ENCODE measurements around the gene ITGAD.

Gene ITGAD

GRCh38 chr16:31465788-31466370, 72.7 kb downstream of the ITGAD start:
- DNase-seq: no peak
- no peaks in the 10 kb centered on the region for H3K9me3 Mint-ChIP-seq
- no peak overlapping the region for H3K4me3 Mint-ChIP-seq
- H3K4me1 Mint-ChIP-seq: peaks cover 23% of the 10 kb centered on the region
- H3K27ac Mint-ChIP-seq: no peak overlapping the region
- peaks cover 6% of the 10 kb centered on the region for H3K27me3 Mint-ChIP-seq
- no peak for ATAC-seq

GRCh38 chr16:31466381-31466841, 73.3 kb downstream of the ITGAD start:
- Mint-ChIP-seq H3K4me1 (peaks cover 22% of the 10 kb centered on the region), H3K9me3 (no peaks in the 10 kb centered on the region), H3K27ac (no peak overlapping the region), H3K4me3 (no peak overlapping the region), H3K27me3 (peaks cover 12% of the 10 kb centered on the region)
- DNase-seq: no peak
- ATAC-seq: peak; percentile 25

- Mint-ChIP-seq H3K9me3 (no peaks in the 10 kb centered on the region), H3K27me3 (peaks cover 20% of the 10 kb centered on the region), H3K27ac (peak overlapping the region in 1 of 2 donors; percentile 53), H3K4me1 (peaks cover 24% of the 10 kb centered on the region), H3K4me3 (no peak overlapping the region)
- ATAC-seq: peak; percentile 33
- DNase-seq: no peak
Measured at GRCh38 chr16:31467151-31467773, 74.1 kb downstream of the ITGAD start.

GRCh38 chr16:31467858-31468257, 74.7 kb downstream of the ITGAD start:
- Mint-ChIP-seq H3K9me3 (no peaks in the 10 kb centered on the region), H3K27ac (no peak overlapping the region), H3K4me1 (peaks cover 29% of the 10 kb centered on the region), H3K27me3 (peaks cover 26% of the 10 kb centered on the region), H3K4me3 (no peak overlapping the region)
- no peak for ATAC-seq
- no peak for DNase-seq

GRCh38 chr16:31470615-31471014, 77.5 kb downstream of the ITGAD start:
- DNase-seq (no peak), ATAC-seq (no peak)
- Mint-ChIP-seq H3K4me1 (peaks cover 24% of the 10 kb centered on the region), H3K27me3 (peaks cover 44% of the 10 kb centered on the region), H3K9me3 (no peaks in the 10 kb centered on the region), H3K4me3 (no peak overlapping the region), H3K27ac (no peak overlapping the region)

DNA sequence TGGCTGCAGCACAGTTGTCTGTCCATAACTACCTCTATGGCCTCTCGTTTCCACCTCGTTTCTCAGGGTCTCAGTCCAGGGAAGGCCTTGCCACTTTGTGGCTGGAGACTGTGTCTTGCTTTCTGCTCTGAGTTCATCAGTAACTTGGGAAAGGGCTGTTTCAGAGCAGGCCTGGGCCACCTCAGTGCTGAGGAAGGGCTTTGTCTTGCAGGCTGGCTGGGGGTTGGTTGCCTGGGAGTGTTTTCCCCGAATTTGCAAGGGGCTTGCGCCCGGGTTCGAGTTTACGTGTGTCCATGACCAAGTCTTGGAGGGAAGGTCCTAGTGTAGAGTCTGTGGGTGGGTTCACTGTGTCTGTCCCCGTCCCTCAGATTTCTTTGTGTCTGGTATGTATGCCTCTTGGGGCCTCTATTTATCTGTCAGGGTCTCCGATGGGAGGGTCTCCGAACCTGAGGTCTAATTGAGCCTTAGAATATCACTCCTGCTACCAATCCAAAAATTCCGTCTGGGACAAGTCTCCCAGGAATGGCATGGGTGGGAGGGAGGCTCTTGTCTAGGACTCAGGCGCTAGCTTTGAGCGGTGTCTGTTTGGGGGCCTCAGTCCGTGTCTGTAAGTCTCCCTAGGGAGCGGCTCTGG, 78.2 kb downstream of the ITGAD start:
- H3K27me3 Mint-ChIP-seq: peaks cover 49% of the 10 kb centered on the region
- no peak for DNase-seq
- peak overlapping the region in 1 of 2 donors; percentile 41 for H3K4me3 Mint-ChIP-seq
- ATAC-seq: no peak
- no peaks in the 10 kb centered on the region for H3K9me3 Mint-ChIP-seq
- no peak overlapping the region for H3K27ac Mint-ChIP-seq
- H3K4me1 Mint-ChIP-seq: peaks cover 31% of the 10 kb centered on the region

DNA sequence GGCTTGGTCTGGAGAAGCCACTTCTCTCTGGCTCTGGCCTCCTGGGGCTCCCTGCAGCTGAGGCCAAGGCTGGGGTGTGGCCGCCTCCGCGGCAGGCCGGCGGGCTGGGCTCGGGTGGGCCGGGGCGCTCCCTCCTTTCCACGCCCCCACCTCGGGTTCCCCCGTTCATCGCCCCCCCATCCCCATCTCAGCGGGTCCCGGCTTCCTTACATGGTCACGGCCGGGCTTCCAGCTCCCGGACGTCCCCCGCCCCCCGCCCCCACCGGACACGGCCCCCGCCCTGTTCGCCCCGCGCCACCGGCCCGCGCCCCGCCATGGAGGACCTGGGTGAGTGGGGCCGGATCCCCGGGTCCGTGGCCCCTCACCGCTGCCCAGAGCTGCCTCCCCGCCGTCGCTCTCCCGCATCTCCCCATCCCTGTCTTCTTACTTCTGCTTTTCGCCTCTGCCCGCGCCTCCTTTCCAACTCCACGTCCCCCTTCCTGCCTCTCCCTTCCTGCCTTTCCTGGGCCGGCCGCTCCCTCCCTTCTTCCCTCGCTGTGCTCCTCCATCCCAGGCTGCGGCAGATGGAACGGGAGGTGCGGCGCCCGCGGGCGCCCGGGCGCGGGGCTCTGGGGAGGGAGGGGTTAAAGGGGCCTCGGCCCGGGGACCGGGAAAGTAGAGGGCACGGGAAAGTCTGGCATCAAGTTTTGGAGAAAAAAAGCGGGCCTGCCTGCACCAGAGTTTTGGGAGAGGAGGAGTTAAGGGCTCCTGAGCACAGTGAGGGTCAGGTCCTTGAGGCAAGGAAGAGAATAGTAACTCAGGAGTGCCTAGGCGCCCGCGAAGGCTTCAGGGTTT, 79.0 kb downstream of the ITGAD start, which contains the start of gene TGFB1I1:
Gene TGFB1I1 (plus strand): TSS at position 278 of the 834 bp plus-strand sequence. CDS start 37 bp downstream, at position 315.
- Mint-ChIP-seq H3K4me3 (peak within 1 kb of the TSS; percentile 80 to 82), H3K4me1 (peaks cover 31% of the 10 kb centered on the region), H3K27ac (peak within 1 kb of the TSS in 1 of 2 donors; percentile 64), H3K27me3 (peaks cover 54% of the 10 kb centered on the region), H3K9me3 (no peaks in the 10 kb centered on the region)
- no peak for DNase-seq
- no peak for ATAC-seq

DNA sequence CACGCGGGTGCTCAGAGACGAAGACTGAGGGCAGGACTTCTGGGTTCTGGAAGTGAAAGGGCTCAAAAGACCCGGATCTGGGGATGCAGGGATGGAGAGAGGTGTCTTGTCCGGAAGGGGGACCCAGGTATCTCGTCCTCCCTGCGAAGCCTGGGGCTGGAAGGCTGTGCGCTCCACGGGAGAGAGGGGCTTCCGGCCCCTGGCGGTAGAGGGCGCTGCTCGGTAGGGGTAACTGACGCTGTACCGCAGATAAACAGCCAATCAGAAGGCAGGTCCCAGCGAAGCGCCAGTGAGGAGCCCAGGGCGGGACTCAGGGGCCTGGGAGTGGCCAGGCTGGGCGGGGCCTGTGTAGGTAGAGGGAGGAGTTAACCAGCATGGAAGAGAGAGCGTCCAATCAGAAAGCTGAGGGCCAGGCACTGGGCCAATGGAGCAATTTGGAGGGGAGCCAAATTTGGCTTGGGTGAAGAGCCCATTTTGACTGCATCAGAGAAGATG, 79.6 kb downstream of the ITGAD start:
- Mint-ChIP-seq H3K4me3 (peak overlapping the region; percentile 80 to 82), H3K4me1 (peaks cover 34% of the 10 kb centered on the region)

GRCh38 chr16:31473264-31473984, 80.3 kb downstream of the ITGAD start:
- ATAC-seq: no peak
- peaks cover 54% of the 10 kb centered on the region for H3K27me3 Mint-ChIP-seq
- H3K27ac Mint-ChIP-seq: no peak overlapping the region
- no peaks in the 10 kb centered on the region for H3K9me3 Mint-ChIP-seq
- DNase-seq: no peak
- H3K4me3 Mint-ChIP-seq: peak overlapping the region in 1 of 2 donors; percentile 2
- H3K4me1 Mint-ChIP-seq: peaks cover 40% of the 10 kb centered on the region

More for the DNA sequence above, 79.6 kb downstream of the ITGAD start:
- Mint-ChIP-seq H3K27me3 (peaks cover 54% of the 10 kb centered on the region), H3K27ac (peak overlapping the region in 1 of 2 donors; percentile 64), H3K9me3 (no peaks in the 10 kb centered on the region)
- DNase-seq: peak; percentile 34 to 60
- peak; percentile 32 for ATAC-seq

DNA sequence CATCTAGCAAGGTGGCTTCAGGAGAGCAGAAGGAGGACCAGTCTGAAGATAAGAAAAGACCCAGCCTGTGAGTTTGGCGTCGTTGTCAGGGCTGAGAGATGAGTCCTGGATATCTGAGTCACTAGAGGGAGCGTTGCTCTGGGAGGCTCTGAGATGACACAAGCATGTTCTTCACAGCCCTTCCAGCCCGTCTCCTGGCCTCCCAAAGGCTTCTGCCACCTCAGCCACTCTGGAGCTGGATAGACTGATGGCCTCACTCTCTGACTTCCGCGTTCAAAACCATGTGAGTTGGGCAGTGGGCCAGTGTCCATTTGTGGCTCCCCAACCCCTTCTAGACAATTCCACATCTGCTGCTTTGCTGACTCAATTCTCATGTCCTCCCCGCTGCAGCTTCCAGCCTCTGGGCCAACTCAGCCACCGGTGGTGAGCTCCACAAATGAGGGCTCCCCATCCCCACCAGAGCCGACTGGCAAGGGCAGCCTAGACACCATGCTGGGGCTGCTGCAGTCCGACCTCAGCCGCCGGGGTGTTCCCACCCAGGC, 81.1 kb downstream of the ITGAD start:
- H3K4me1 Mint-ChIP-seq: peaks cover 40% of the 10 kb centered on the region
- ATAC-seq: no peak

DNA sequence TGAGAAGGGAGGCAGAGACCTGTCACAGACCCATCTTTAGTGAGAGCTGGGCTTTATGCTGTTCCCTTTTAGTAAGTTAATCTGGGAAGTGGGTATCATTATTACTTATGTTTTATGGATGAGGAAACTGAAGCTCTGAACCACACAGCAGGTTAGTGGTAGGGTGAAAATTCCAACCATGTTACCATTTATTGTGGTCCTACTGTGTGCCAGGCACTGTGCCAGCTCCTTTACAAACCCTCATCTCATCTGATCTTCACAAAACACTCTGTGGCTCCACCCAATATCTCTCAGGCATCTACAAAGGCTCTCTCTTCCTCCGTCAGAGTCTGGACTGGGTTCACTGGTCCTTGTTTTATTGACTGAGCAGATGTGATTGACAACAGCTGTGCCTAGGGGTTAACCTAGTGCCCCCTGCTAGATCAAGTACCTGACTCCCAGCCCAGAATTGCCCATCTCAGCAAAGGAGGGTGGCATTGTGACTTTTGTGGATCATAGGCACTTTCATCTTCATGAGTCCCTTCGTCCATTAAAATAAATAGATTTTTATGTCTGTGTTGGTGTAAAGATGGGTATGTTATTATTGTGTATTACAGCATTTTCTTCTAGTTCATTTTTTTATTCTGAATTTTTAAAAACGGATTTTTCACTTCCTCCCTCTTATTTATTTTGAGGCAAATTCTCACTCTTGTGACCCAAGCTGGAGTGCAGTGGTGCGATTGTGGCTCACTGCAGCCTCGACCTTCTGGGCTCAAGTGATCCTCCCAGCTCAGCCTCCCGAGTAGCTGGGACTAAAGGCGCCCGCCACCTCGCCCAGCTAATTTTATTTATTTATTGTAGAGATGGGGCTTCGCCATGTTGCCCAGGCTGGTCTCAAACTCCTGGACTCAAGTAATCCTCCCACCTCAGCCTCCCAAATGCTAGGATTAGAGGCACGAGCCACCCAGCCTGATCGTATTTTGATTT, 81.9 kb downstream of the ITGAD start:
- peaks cover 54% of the 10 kb centered on the region for H3K27me3 Mint-ChIP-seq
- peak overlapping the region in 1 of 2 donors; percentile 27 for H3K27ac Mint-ChIP-seq
- peaks cover 40% of the 10 kb centered on the region for H3K4me1 Mint-ChIP-seq
- H3K4me3 Mint-ChIP-seq: no peak overlapping the region
- ATAC-seq (no peak), DNase-seq (no peak)
- no peaks in the 10 kb centered on the region for H3K9me3 Mint-ChIP-seq

More for the DNA sequence above, 81.1 kb downstream of the ITGAD start:
- Mint-ChIP-seq H3K4me3 (no peak overlapping the region), H3K27ac (no peak overlapping the region), H3K27me3 (peaks cover 54% of the 10 kb centered on the region), H3K9me3 (no peaks in the 10 kb centered on the region)
- no peak for DNase-seq

- DNase-seq (no peak), ATAC-seq (no peak)
- Mint-ChIP-seq H3K9me3 (no peaks in the 10 kb centered on the region), H3K27ac (no peak overlapping the region), H3K4me3 (peak overlapping the region; percentile 87 to 95), H3K27me3 (peaks cover 47% of the 10 kb centered on the region), H3K4me1 (peaks cover 40% of the 10 kb centered on the region)
Measured at GRCh38 chr16:31475946-31476302, 82.8 kb downstream of the ITGAD start.
